Heart right ventricle (tissue), 16 donors: ENCODE data around the gene KIF1B. TPM values are rescaled to one million over a fixed set of nuclear protein-coding genes. Genes with fewer than 3 reads are reported as not detected.
A peak's percentile ranks its signal among the peaks of the same experiment; 100 is the strongest.

Experiments
- ATAC-seq, 8 donors: fragments of 200-7000 bp; cut with Tn5 transposase; one replicate each; pipeline ENCODE4 v1.9.1; 2020; ENCODE audit warnings: mild to moderate bottlenecking in 8 of 8, moderate library complexity in 8 of 8, moderate number of reproducible peaks in 1 of 8
- DNase-seq, 2 donors: peaks; one replicate each; pipeline ENCODE4 v3.0.0-alpha.2; 2020
- H3K27ac ChIP-seq, 10 donors: fragments of 200-600 bp; sonication (generic) in 2 of 10; one replicate each; pipeline versions ENCODE4 v1.5.0 to v1.8.0; 2020 to 2022; ENCODE audit warnings: mild to moderate bottlenecking in 3 of 10
- H3K27me3 ChIP-seq, 7 donors: fragments of 200-600 bp; one replicate each; pipeline ENCODE4 v1.8.0; 2021 to 2022; ENCODE audit warnings: mild to moderate bottlenecking in 2 of 7
- H3K36me3 ChIP-seq, 9 donors: fragments of 200-600 bp; sonication (generic) in 1 of 9; one replicate each; pipeline versions ENCODE4 v1.5.0 to v1.8.0; 2020 to 2022; ENCODE audit warnings: mild to moderate bottlenecking in 2 of 9
- H3K4me1 ChIP-seq, 9 donors: fragments of 200-600 bp; sonication (generic) in 1 of 9; one replicate each; pipeline versions ENCODE4 v1.5.0 to v1.8.0; 2020 to 2022; ENCODE audit warnings: mild to moderate bottlenecking in 4 of 9
- H3K4me3 ChIP-seq, 10 donors: fragments of 200-600 bp; sonication (generic) in 2 of 10; one replicate each; pipeline versions ENCODE4 v1.5.0 to v1.8.0; 2020 to 2022; ENCODE audit warnings: mild to moderate bottlenecking in 7 of 10, moderate library complexity in 2 of 10
- H3K9me3 ChIP-seq, 11 donors: fragments of 200-600 bp in 10 of 11; sonication (generic) in 2 of 11; one replicate each; pipeline versions ENCODE4 v1.5.0 to v1.8.0; 2013 to 2022; ENCODE audit warnings: mild to moderate bottlenecking in 2 of 11, control low read depth in 1 of 11, moderate library complexity in 1 of 11
- WGBS, 2 donors: extraction: QIAGEN DNeasy Blood & Tissue Kit; methylation state at CpG; one replicate each; pipeline ENCODE4 v1.1.7; 2013; ENCODE audit warnings: inconsistent platforms in 1 of 2; 5-methylcytosine and 5-hydroxymethylcytosine counted together
- intact Hi-C, 10 donors: fragments of 100-400 bp; cut with DNase I; formaldehyde crosslinking; loops; one replicate each; pipeline versions ENCODE4 v1.11.1 to v1.14.2; 2022
- polyA plus RNA-seq, 2 donors: library from polyadenylated mRNA; stranded (reverse); fragments of 200-250 nt; gene quantifications; one replicate each; pipeline ENCODE4 v1.2.3, GENCODE V29; 2013
- total RNA-seq, 10 donors: library from RNA; stranded (reverse); fragmentation: NEBNext Ultra II Directional in 3 of 10; extraction: Animal tissue kit (Norgen Biotek cat#: 25700) in 3 of 10; gene quantifications; one replicate each; pipeline versions ENCODE4 v1.2.1 to v1.2.4, GENCODE V29; 2021 to 2023
- TF ChIP-seq, protein P1 (sequence below), 9 donors: fragments of 200-600 bp; sonication (generic) in 2 of 9; IDR thresholded peaks; one replicate each; pipeline versions ENCODE4 v1.5.0 to v1.8.0; 2021 to 2022; ENCODE audit warnings: antibody characterized with exemption in 9 of 9, mild to moderate bottlenecking in 5 of 9, moderate library complexity in 1 of 9
- donor health status: Arrhythmogenic right ventricular cardiomyopathy.
- donor health status: ischemic (EF 13 %, LVEDD 7.1; RV severe dilation, severe dysfunction).
- donor health status: healthy with polysubstance abuse.
- donor health status: DM: no; HTN: yes; CAD: no.
- donor health status: DM: no; HTN: no; CAD: no.
- donor health status: ischemic (EF 25% LVEDD 6.9; RV normal size, moderate dysfunction).
- donor health status: ischemic (EF 25% LVEDD 5.7; RV mildly dilated, moderate dysfunction).
- donor health status: healthy.
- donor health status: DM: yes; HTN: yes; CAD: no.
- donor health status: Ischemic cardiomyopathy.
- donor health status: ischemic (EF 35%, LVEDD 5.7; RV mildly dilated, moderate dysfunction).
- donor health status: nonischemic (EF 11% LVEDD 7.7; RV severe dilation, severe dysfunction).
- donor health status: DM: yes; HTN: yes; CAD: no.
- donor health status: PGD.
- donor health status: ischemic (EF 29% LVEDD 5.4; RV normal size, mild dysfunction).
- donor health status: nonischemic (EF 23%, LVEDD 6.1; RV moderate dilation, normal function).

The KIF1B gene
- total and polyA plus RNA-seq, 12 donors, result 21.6 to 107 (median 87.5) TPM

DNA sequence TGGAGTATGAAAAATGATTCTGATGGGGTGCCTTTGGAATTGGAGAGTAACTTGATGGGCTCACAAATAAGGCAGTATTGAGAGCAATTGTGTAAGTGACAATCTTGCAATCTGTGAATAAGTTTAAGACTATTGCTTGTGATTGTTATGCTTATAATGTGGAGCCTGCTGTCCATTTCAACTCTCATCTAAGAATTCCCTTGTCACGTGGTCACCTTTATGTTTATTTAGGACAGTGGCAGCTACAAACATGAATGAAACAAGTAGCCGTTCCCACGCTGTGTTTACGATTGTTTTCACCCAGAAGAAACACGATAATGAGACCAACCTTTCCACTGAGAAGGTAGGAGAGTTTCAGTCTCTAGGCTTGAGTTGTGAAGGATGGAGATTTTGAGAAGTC, 57.6 kb downstream of the KIF1B start:
- intact Hi-C loops, result no loop called here
- H3K36me3 ChIP-seq, result peaks cover 0 to 100% (median 20%) of the 10 kb centered on the region in 9 donors
- peak overlapping the region in 2 of 10 donors; percentile 5 to 35 for H3K27ac ChIP-seq

GRCh38 chr1:10271090-10271489, 60.7 kb downstream of the KIF1B start:
- H3K36me3 ChIP-seq, result peaks cover 0 to 96% (median 10%) of the 10 kb centered on the region in 9 donors
- ATAC-seq (no peak), DNase-seq (no peak)
- intact Hi-C loops, result loop anchor here in 1 of 10 donors (10.0 kb wide), 1 partner anchor 56 kb away; the partner anchor contains the start of gene KIF1B
- TF ChIP-seq, protein P1, sequence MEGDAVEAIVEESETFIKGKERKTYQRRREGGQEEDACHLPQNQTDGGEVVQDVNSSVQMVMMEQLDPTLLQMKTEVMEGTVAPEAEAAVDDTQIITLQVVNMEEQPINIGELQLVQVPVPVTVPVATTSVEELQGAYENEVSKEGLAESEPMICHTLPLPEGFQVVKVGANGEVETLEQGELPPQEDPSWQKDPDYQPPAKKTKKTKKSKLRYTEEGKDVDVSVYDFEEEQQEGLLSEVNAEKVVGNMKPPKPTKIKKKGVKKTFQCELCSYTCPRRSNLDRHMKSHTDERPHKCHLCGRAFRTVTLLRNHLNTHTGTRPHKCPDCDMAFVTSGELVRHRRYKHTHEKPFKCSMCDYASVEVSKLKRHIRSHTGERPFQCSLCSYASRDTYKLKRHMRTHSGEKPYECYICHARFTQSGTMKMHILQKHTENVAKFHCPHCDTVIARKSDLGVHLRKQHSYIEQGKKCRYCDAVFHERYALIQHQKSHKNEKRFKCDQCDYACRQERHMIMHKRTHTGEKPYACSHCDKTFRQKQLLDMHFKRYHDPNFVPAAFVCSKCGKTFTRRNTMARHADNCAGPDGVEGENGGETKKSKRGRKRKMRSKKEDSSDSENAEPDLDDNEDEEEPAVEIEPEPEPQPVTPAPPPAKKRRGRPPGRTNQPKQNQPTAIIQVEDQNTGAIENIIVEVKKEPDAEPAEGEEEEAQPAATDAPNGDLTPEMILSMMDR (IDR thresholded peaks at IDR 0.05), result no peak
- H3K27me3 ChIP-seq, result no peaks in the 10 kb centered on the region
- peak overlapping the region in 2 of 10 donors; percentile 3 to 8 for H3K27ac ChIP-seq
- H3K4me3 ChIP-seq, result no peak overlapping the region
- H3K9me3 ChIP-seq, result no peaks in the 10 kb centered on the region
- 79 to 84% methylated on average over 2 of the region's 2 CpGs for WGBS, 2 donors
- peaks cover 0 to 31% (median 13%) of the 10 kb centered on the region in 9 donors for H3K4me1 ChIP-seq

More for the DNA sequence above, 57.6 kb downstream of the KIF1B start:
- DNase-seq (no peak), ATAC-seq (no peak)
- H3K9me3 ChIP-seq, result no peaks in the 10 kb centered on the region
- TF ChIP-seq, protein P1 (IDR thresholded peaks at IDR 0.05), result no peak
- no peaks in the 10 kb centered on the region for H3K27me3 ChIP-seq
- 92 to 95% methylated on average over 5 of the region's 5 CpGs for WGBS, 2 donors
- H3K4me3 ChIP-seq, result no peak overlapping the region
- H3K4me1 ChIP-seq, result peaks cover 0 to 30% (median 13%) of the 10 kb centered on the region in 9 donors

GRCh38 chr1:10271869-10272268, 61.5 kb downstream of the KIF1B start:
- no peaks in the 10 kb centered on the region for H3K27me3 ChIP-seq
- 54 to 64% methylated on average over 2 of the region's 2 CpGs for WGBS, 2 donors
- no peaks in the 10 kb centered on the region for H3K9me3 ChIP-seq
- TF ChIP-seq, protein P1 (IDR thresholded peaks at IDR 0.05), result no peak
- intact Hi-C loops, result loop anchor here in 1 of 10 donors (10.0 kb wide), 1 partner anchor 57 kb away; the partner anchor contains the start of gene KIF1B
- H3K4me3 ChIP-seq, result no peak overlapping the region
- peaks cover 0 to 31% (median 13%) of the 10 kb centered on the region in 9 donors for H3K4me1 ChIP-seq
- ATAC-seq (no peak), DNase-seq (no peak)
- H3K27ac ChIP-seq, result peak overlapping the region in 3 of 10 donors; percentile 9 to 37 (median 10)
- peaks cover 0 to 96% (median 15%) of the 10 kb centered on the region in 9 donors for H3K36me3 ChIP-seq

GRCh38 chr1:10272274-10272673, 61.9 kb downstream of the KIF1B start:
- H3K36me3 ChIP-seq, result peaks cover 0 to 96% (median 18%) of the 10 kb centered on the region in 9 donors
- H3K9me3 ChIP-seq, result no peaks in the 10 kb centered on the region
- H3K27me3 ChIP-seq, result no peaks in the 10 kb centered on the region
- no peak overlapping the region for H3K4me3 ChIP-seq
- TF ChIP-seq, protein P1 (IDR thresholded peaks at IDR 0.05), result no peak
- no peak for ATAC-seq
- peak overlapping the region in 3 of 10 donors; percentile 9 to 37 (median 10) for H3K27ac ChIP-seq
- WGBS, 2 donors, result 88 to 92% methylated on average over 1 of the region's 1 CpG
- intact Hi-C loops, result loop anchor here in 1 of 10 donors (10.0 kb wide), 1 partner anchor 57 kb away; the partner anchor contains the start of gene KIF1B
- H3K4me1 ChIP-seq, result peaks cover 0 to 30% (median 13%) of the 10 kb centered on the region in 9 donors
- DNase-seq, result no peak
